ENCODE measurements around the gene PACRGL. TPM values are rescaled to one million over a fixed set of nuclear protein-coding genes. Genes with fewer than 3 reads are reported as not detected.
A peak's percentile ranks its signal among the peaks of the same experiment; 100 is the strongest.

Gene PACRGL
- total RNA-seq (10 to 100 TPM; 18.6 to 43.9 (median 33.3) TPM), polyA plus RNA-seq (10 to 100 TPM in 2 of 3 donors, 1 to 10 TPM in 1; 9.5 to 10.8 (median 10.6) TPM)

DNA sequence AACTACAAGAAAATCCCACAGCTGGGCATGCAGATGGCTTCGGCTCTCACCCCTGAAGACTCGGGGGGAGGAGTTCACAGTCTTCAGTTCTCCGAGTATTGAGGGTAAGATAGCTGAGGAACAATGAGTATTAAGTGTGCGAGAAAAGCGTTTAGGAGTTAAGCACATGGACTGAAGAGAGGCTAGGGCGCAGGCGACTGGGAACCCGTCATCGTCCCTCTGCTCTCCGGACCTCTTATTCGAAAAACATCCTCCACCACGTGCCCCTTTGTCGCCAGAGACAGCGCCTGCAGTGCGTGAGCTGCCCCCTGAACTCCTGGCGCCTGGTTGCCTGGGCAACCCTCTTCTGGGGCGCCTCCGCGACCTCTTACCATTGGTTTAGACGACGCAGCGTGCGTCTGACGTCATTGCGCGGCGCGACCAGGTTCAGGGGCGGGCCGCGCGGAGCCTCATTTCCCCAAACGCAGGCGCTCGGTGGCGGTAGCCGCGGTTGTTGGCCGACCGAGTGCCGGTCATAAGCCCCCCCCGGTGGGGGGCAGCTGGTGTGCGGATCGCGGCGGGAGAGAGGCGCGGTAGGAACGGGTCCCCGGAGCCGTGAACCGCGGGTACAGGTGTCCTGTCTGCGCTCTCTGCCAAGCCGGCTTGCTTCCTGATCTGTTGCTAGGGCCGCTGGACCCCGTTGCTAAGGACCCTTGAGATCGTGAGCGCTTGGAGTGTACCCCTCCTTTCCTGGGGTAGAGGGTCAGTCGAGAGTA lies at the start of gene PACRGL:
Gene PACRGL, plus strand, starts transcription at position 452 of the 755 bp plus-strand sequence. CDS start 4,024 bp downstream, outside the sequence.
- Histone ChIP-seq H3K27ac (peak within 1 kb of the TSS; percentile 80 to 84 (median 82)), H3K4me1 (peaks cover 0 to 21% (median 12%) of the 10 kb centered on the region in 4 donors), H3K4me3 (peak within 1 kb of the TSS; percentile 68 to 85 (median 76)), H3K9me3 (no peaks in the 10 kb centered on the region), H3K27me3 (no peaks in the 10 kb centered on the region), H3K36me3 (peaks cover 2 to 11% (median 6%) of the 10 kb centered on the region in 4 donors)
- 0% methylated on average over 60 of the region's 60 CpGs for WGBS, 2 donors
- TF ChIP-seq POLR2A (IDR thresholded peaks at IDR 0.05) (peak; percentile 18 to 40), POLR2AphosphoS5 (IDR thresholded peaks at IDR 0.05) (peak; percentile 71 to 87 (median 76)), EP300 (IDR thresholded peaks at IDR 0.05) (peak in 1 of 4 donors; percentile 1)
- TF ChIP-seq, protein P1, sequence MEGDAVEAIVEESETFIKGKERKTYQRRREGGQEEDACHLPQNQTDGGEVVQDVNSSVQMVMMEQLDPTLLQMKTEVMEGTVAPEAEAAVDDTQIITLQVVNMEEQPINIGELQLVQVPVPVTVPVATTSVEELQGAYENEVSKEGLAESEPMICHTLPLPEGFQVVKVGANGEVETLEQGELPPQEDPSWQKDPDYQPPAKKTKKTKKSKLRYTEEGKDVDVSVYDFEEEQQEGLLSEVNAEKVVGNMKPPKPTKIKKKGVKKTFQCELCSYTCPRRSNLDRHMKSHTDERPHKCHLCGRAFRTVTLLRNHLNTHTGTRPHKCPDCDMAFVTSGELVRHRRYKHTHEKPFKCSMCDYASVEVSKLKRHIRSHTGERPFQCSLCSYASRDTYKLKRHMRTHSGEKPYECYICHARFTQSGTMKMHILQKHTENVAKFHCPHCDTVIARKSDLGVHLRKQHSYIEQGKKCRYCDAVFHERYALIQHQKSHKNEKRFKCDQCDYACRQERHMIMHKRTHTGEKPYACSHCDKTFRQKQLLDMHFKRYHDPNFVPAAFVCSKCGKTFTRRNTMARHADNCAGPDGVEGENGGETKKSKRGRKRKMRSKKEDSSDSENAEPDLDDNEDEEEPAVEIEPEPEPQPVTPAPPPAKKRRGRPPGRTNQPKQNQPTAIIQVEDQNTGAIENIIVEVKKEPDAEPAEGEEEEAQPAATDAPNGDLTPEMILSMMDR (IDR thresholded peaks at IDR 0.05) = no peak
- DNase-seq = peak; percentile 97
- intact Hi-C loops (cut with DNase I) = no loop called here

DNA sequence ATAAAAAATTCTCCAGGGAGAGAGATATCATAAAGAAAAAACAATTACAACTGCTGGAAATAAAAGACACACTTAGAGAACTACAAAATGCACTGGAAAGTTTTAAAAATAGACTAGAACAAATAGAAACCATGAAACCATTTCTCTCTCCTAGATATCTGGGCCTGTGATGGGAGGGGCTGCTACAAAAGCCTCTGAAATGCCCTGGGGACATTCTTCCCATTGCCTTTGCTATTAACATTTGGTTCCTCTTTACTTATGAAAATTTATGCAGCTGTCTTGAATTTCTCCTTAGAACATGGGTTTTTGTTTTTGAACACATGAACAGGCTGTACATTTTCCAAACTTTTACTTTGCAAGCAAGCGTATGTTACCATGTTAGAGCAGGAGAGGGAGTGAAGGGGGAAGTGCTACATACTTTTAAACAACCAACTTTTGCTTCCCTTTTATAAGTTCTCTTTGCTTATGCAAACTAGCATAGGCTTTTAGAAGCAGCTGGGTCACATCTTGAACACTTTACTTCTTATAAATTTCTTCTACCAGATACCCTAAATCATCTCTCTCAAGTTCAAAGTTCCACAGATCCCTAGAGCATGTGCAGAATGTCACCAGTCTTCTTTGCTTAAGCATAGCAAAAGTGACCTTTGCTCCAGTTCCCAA lies 47.9 kb upstream of the PACRGL start:
- Histone ChIP-seq H3K27me3 (no peaks in the 10 kb centered on the region), H3K4me1 (no peaks in the 10 kb centered on the region), H3K36me3 (no peaks in the 10 kb centered on the region), H3K9me3 (no peaks in the 10 kb centered on the region), H3K27ac (no peak overlapping the region), H3K4me3 (no peak overlapping the region)
- TF ChIP-seq POLR2AphosphoS5 (IDR thresholded peaks at IDR 0.05) = no peak
- 78 to 91% methylated on average over 1 of the region's 1 CpG for WGBS, 2 donors
- intact Hi-C loops (cut with DNase I) = no loop called here
- DNase-seq = no peak

GRCh38 chr4:20658456-20658855 lies 41.8 kb upstream of the PACRGL start:
- no peaks in the 10 kb centered on the region for H3K4me1 ChIP-seq
- intact Hi-C loops (cut with DNase I) = no loop called here
- no peak overlapping the region for H3K27ac ChIP-seq
- no peaks in the 10 kb centered on the region for H3K9me3 ChIP-seq
- H3K4me3 ChIP-seq = no peak overlapping the region
- DNase-seq = no peak
- TF ChIP-seq, protein P1 (IDR thresholded peaks at IDR 0.05) = no peak
- TF ChIP-seq POLR2A (IDR thresholded peaks at IDR 0.05) = no peak
- TF ChIP-seq EP300 (IDR thresholded peaks at IDR 0.05) = no peak
- TF ChIP-seq POLR2AphosphoS5 (IDR thresholded peaks at IDR 0.05) = no peak
- 74 to 85% methylated on average over 4 of the region's 4 CpGs for WGBS, 2 donors
- H3K27me3 ChIP-seq = no peaks in the 10 kb centered on the region
- no peaks in the 10 kb centered on the region for H3K36me3 ChIP-seq

- Histone ChIP-seq H3K27ac (no peak overlapping the region), H3K4me3 (no peak overlapping the region), H3K36me3 (no peaks in the 10 kb centered on the region), H3K27me3 (no peaks in the 10 kb centered on the region), H3K4me1 (no peaks in the 10 kb centered on the region), H3K9me3 (no peaks in the 10 kb centered on the region)
- no peak for TF ChIP-seq POLR2A (IDR thresholded peaks at IDR 0.05)
- TF ChIP-seq, protein P1 (IDR thresholded peaks at IDR 0.05) = no peak
- no peak for TF ChIP-seq EP300 (IDR thresholded peaks at IDR 0.05)
- no peak for TF ChIP-seq POLR2AphosphoS5 (IDR thresholded peaks at IDR 0.05)
- intact Hi-C loops (cut with DNase I) = no loop called here
- WGBS, 2 donors = 45 to 62% methylated on average over 1 of the region's 1 CpG
- no peak for DNase-seq
Observed at GRCh38 chr4:20662851-20663250, 37.4 kb upstream of the PACRGL start.

All from sigmoid colon (tissue), 7 donors.